Adipose tissue (tissue), 3 donors: ENCODE measurements around the gene COMMD1. TPM values are rescaled to one million over a fixed set of nuclear protein-coding genes. Genes with fewer than 3 reads are reported as not detected.
"Not testable (repeated sequence)": the region's sequence is repeated elsewhere in the genome, so short reads cannot be mapped to it uniquely, and the experiment has no call there.

ENCODE experiments used
- H3K27ac ChIP-seq: one replicate; pipeline ENCODE4 v1.5.1; 2013; ENCODE audit warnings: low read depth, low read length
- WGBS, 3 donors: extraction: QIAGEN DNeasy Blood & Tissue Kit; methylation state at CpG; one replicate each; pipeline ENCODE4 v1.1.7; 2013; 5-methylcytosine and 5-hydroxymethylcytosine counted together
- polyA plus RNA-seq, 3 donors: library from polyadenylated mRNA; stranded (reverse); fragments of 200-250 nt; gene quantifications; one replicate each; pipeline ENCODE4 v1.2.3, GENCODE V29; 2013
- donor health status: healthy with polysubstance abuse.
- donor health status: Bipolar disorder and iron deficiency.
- donor health status: healthy.

Gene COMMD1
- polyA plus RNA-seq, 3 donors, result 22.2 to 59.6 (median 46.5) TPM

DNA sequence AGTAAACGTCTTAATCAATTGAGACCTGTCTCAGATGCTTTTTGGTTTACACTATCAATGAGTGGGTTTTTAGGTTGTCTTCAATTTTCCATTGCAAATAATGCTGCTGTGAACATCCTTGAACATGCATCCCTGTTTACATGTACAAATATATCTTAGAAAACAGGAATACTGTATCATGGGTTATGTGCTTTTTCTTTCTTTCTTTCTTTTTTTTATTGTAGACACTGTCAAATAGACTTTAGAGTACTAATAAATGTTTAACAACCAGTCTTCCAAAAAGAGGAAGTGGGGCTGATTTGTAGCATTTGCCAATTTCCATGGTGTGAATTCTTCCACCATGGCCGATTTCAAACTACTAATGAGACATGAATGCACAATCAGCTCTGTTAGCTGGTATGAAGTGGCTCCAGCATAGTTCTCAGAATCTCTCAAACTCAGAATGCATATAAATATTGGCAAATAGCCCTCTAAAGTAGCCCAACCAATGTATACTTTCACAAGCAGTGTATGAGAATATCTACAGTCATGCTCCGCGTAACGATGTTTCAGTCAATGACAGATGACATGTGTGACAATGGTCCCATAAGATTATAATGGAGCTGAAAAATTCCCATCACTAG, 240.1 kb downstream of the COMMD1 start:
- WGBS, 3 donors, result 83 to 89% (median 84%) methylated on average over 5 of the region's 5 CpGs
- no peak overlapping the region for H3K27ac ChIP-seq

DNA sequence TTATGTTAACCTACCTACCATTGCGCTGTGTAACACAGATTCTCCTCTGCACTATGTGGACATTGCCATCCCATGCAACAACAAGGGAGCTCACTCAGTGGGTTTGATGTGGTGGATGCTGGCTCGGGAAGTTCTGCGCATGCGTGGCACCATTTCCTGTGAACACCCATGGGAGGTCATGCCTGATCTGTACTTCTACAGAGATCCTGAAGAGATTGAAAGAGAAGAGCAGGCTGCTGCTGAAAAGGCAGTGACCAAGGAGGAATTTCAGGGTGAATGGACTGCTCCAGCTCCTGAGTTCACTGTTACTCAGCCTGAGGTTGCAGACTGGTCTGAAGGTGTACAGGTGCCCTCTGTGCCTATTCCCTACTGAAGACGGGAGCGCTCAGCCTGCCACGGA, 241.3 kb downstream of the COMMD1 start:
- WGBS, 3 donors, result 86 to 96% (median 92%) methylated on average over 7 of the region's 7 CpGs
- H3K27ac ChIP-seq, result not testable (repeated sequence)

DNA sequence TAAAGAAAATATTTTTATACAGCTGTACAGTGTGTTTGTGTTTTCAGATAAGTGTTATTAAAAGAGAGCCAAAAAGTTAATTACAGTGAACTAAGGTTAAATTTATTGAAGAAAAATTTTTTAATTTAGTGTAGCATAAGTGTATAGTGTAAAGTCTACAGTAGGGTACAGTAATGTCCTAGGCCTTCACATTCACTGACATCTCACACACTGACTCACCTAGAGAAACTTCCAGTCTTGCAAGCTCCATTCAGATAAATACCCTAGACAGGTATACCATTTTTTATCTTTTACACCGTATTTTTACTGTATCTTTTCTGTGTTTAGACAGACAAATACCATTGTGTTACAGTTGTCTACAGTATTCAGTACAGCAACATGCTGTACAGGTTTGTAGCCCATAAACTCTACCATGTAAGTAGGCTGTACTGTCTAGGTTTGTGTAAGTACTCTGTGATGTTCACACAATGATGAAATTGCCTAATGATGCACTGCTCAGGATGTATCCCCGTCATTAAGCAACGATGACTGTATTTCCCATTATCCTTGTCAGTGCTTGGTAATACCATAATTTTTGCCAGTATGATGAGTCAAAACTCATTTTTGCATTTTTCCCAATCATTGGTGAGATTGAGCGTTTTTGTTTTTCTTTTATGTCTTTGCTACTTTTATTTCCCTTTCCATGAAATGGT, 242.3 kb downstream of the COMMD1 start:
- 71 to 92% (median 73%) methylated on average over 4 of the region's 4 CpGs for WGBS, 3 donors

DNA sequence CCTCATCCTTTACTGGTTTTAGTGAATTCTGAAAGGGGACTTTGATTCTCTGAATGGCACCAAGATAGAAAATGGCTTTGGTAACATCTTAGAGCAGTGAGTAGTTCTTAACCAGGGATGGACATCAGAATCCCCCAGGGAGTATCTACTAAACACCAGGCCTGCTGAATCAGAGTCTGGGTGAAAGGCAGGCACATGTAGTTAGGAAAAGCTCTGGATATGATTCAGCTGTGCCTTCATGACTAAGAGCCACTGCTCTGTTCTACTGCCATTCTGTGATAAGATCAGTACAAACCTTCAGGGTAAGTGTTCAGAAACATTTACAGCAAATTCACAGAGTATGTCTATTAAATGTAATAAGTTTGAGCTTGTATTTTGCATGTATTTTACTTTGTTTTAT, 244.2 kb downstream of the COMMD1 start:
- no peak overlapping the region for H3K27ac ChIP-seq

More for the DNA sequence above, 242.3 kb downstream of the COMMD1 start:
- H3K27ac ChIP-seq, result no peak overlapping the region

DNA sequence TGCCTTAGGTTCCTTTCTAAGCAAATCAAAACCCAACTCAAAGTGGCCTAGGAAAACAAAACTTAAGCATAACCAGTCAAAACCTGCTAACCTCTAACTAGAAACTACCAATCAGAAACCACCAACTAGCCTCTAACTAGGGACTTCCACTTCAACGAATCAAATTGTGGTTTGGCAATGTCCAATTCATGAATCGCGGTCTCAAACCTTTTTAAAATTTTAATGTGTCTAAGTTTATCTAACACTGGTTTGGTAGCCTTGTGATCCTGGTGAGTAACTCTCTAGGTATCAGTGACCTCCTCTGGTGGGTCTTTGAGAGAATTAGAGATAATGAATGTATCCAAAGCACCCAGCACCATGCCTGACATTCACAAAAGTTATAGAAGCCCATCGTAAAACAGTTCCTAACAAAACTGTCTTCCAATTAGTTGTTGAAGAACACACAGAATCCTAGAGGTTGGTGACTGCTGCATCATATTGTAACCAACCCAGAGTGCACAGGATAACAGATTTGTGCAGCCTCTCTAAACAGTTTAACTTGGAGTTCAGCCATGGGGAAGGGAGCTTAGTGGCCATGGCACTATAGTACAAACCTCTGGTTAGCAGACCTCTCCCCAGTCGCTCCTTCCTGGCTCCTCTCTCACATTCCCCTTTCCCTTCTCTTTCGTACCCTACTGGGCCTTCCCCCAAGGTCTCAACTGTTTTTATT, 245.3 kb downstream of the COMMD1 start:
- no peak overlapping the region for H3K27ac ChIP-seq
- 87 to 92% (median 87%) methylated on average over 6 of the region's 6 CpGs for WGBS, 3 donors

DNA sequence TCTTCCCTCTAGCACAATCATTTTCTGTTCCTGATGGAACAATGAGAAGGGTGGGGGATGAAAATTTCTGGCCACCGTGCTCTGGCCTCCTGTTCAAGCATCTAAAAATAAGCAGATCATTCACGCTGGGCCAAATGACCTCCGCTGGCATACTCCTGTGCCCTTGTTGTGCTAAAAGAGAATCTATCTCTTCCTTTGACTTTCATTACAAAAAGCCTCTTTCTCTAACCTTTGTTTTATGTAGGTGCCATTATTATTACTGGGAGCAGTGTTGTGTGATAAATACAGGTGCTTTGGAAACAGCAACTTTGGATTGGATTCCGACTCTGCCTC, 245.8 kb downstream of the COMMD1 start:
- no peak overlapping the region for H3K27ac ChIP-seq
- 83 to 94% (median 89%) methylated on average over 4 of the region's 4 CpGs for WGBS, 3 donors

DNA sequence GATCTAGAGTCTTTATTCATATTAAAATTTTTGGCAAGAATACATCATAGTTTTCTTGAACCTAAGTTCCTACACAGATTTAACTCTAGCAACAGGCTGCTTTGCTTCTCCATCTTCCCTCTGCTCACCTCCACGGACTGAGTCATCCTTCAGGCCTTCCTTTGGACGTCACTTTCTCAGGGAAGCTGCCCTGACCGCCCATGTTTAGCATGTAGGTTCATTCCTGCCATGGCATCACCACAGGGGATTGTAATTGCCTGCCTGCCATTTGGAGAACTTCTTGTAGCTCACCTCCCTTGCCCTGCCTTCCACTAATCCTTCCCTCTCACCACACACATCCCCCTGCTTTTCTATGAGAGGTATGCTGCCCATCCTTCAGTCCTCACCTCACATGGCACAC, 246.5 kb downstream of the COMMD1 start:
- 83 to 88% (median 87%) methylated on average over 3 of the region's 3 CpGs for WGBS, 3 donors

DNA sequence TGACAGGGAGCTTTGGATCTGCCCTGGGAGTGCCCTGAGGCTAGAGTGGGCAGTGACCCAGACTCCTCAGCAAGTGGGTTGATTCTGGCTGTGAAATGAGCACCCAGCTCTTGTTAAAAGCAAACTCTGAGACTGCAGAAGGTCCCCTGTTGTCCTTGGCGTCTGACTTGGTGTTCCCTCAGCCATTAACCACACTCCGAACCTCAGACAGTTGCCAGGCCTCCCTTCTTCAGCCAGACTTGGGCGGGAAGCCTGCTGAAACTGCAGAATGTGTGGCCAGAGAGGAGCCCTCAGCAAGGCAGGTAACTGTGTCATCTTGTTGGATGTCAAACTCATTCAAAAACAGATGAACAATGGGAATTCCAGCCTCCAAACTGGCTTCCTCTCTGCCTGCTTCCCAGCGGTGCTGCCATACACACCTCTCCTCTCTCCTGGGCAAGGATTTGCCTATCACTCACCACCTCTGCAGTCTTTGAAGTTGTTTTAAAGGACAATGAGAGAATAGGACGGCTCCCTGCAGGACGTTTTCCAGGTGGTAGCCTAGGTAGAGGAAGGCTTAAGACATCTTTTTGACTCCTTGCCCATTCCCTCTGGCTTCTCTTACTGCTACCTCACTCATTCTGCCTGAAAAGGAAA, 251.5 kb downstream of the COMMD1 start:
- H3K27ac ChIP-seq, result no peak overlapping the region
- 75 to 84% (median 75%) methylated on average over 6 of the region's 6 CpGs for WGBS, 3 donors

More for the DNA sequence above, 246.5 kb downstream of the COMMD1 start:
- H3K27ac ChIP-seq, result no peak overlapping the region

DNA sequence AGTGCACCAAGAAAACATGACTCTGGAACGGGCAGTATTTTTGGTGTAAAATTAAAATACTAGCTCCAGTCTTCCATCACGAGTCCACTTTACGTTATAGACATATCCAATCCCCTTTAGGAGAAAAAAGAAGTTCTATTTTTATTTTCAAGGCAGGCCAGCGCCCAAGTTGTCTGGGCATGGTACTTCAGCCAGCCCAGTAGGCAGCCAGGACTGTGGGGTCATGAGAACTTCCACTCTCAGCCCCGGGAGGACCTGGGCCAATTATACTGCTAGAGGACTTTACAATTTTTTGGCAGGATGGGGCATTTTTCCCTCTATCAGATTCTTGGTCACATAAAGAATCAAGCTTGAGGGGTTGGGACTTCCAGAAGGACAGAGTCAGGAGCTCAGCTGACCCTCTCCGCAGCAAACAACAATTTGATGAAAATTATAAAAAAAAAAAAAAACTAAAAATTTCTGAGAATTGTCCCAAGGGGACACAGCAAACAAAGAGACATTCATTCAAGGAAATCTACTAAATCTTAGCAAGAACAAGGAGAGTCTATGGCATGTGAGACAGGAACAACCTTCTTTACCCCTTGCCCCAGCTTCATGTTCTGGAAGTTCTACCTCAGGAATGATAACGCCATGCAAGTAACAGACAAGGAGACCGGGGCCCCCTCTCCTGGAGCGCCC, 253.1 kb downstream of the COMMD1 start:
- WGBS, 3 donors, result 85 to 92% (median 86%) methylated on average over 9 of the region's 9 CpGs
- H3K27ac ChIP-seq, result no peak overlapping the region

DNA sequence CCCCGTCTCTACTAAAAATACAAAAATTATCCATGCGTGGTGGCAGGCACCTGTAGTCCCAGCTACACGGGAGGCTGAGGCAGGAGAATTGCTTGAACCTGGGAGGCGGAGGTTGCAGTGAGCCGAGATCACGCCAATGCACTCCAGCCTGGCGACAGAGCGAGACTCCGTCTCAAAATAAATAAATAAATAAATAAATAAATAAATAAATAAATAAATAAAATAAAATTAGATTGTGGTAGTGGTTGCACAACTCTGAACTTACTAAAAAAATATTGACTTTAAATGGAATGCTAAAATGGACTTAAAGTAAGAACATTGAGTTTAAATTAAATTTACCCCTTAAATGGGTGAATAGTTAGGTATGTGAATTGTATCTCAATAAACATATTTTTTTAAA, 255.2 kb downstream of the COMMD1 start:
- H3K27ac ChIP-seq, result not testable (repeated sequence)
- 95 to 98% (median 97%) methylated on average over 9 of the region's 9 CpGs for WGBS, 3 donors

DNA sequence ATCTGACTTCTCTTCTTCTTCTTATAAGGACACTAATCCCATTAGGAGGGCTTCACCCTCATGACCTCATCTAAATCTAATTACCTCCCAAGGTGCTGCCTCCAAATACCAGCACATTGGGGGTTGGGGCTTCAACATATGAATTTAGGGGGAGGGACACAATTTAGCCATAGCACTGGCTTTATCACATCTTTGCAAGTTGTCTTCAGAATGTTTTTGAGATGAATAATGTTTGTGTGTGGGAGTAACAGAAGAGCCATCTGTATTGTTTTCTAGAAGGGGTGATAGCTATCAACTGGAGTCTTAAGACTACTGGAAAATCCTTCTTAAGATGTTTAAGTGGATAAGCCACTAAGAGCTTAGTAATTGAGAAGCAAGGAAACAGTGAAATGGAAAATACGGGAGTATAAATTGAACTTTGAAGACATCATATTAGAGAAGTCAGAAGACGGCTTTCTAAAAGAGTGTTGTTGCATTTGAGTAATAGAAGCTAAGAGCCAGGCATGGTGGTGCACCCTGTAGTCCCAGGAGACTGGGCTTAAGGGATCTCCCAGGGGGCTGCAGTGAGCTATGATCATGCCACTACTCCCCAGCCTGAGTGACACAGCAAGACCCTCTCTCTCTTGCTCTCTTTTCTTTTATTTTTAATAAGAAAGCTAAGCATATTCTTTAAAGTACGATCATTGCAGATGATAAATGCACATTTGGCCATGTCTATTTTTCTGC, 257.8 kb downstream of the COMMD1 start:
- H3K27ac ChIP-seq, result no peak overlapping the region
- 89 to 93% (median 90%) methylated on average over 3 of the region's 3 CpGs for WGBS, 3 donors

DNA sequence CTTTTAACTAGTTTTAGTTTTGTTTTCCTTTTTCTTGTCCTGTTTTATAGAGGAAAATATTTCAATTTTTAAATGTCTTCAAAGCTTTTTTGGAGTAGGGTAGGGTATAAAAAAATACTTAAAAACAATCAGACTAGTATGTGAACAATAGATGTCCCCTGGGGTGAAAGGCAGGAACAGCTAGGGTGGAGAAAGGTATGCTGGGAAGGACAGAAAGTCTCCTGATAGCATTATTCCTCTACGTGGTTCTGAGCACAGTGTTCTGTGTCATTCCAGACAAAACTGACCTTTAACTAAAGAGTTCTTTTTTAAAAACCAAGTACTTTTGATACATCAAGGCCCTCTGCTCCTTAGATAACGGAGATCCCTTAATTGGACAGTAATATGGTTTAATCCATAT, 258.4 kb downstream of the COMMD1 start:
- WGBS, 3 donors, result 63 to 74% (median 70%) methylated on average over 2 of the region's 2 CpGs
- H3K27ac ChIP-seq, result no peak overlapping the region

DNA sequence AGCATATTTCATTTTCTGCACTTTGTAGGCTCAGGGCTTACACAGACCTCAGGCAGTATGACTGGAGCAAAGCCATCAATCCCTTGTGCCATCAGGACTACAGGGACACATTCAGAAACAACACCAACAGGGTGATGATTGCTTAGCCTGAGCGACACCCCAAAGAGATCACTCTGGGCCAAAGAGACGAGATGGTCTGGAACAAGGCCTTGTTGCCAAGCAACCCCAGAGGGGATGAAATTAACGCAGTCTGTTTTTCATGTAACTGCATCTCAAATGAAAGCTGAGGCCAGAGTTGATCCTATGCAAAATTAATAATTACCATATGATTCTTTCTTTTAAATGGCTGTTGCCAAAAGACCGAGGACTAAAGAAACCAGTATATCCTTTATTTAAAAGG, 270.3 kb downstream of the COMMD1 start:
- WGBS, 3 donors, result 77 to 89% (median 85%) methylated on average over 4 of the region's 4 CpGs
- no peak overlapping the region for H3K27ac ChIP-seq

DNA sequence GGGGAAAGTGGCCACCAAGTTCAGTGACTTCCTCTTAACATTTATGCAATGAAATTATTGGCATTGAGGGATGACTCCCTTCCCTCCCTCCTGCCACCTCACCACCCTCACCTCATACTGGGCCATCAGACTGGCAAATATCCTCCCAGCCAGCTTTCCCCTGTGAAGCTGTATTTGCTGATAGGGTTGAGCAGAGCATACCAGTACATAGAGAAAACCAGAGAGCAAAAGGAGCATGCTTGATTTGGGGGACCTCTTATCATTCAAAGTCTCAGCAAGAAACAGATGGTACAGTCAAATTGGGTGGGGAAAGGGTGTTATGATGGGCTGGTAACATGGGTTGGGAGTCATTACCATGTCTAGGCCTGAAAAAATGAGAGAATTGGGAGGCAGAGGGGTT, 271.3 kb downstream of the COMMD1 start:
- H3K27ac ChIP-seq, result no peak overlapping the region

DNA sequence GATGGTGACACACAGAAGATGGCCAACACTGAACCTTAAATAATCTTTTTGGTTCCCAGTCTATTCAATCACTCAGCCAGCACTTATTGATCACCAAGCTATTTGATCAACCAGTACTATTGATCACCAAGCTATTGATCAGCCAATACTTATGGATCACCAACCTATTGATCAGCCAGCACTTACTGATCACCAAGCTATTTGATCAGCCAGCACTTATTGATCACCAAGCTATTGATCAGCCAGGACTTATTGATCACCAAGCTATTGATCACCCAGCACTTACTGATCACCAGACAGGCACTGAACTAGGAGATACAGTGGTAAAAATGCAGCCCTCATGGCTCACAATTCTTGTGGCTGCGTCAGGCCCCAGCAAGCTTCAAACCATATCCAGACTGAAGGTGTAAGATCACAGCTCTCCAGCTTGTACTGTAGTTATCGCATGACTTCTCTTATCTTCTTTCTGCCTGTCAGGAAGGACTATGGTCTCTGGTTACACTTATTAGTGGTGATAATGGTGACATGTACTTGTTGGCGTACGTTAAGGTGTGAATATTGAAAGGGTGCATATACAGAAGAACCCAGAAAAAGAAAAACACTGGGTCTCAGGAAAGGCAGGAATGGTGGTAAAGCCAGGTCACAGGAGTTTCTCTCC, 272.0 kb downstream of the COMMD1 start:
- WGBS, 3 donors, result 65 to 96% (median 95%) methylated on average over 4 of the region's 4 CpGs
- H3K27ac ChIP-seq, result no peak overlapping the region

DNA sequence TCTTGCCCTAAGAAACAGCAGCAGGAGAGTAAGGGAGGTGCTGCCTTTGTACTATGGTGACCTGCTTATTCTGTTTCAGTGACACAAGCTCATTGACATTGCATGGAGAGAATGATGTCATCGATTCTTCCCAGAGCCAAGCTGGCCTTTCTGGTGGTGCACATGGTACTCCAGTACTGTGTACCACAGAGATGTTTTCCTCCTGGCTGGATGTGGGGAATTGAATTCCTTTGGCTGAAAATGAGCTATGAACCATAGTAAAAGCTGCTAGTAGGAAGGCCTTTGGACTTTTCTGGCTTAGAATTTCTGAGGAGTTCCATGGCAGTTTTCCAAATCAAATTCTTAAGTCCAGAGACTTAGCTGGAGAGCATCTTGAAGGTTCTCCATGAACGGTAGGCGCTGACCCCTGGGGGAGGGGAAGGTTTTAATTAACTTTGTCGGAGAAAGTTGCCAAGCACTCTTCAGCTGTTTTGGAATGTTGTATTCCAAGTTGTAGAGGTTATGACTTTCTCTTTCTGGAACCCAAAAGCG, 273.3 kb downstream of the COMMD1 start:
- 64 to 77% (median 69%) methylated on average over 5 of the region's 5 CpGs for WGBS, 3 donors
- H3K27ac ChIP-seq, result no peak overlapping the region

DNA sequence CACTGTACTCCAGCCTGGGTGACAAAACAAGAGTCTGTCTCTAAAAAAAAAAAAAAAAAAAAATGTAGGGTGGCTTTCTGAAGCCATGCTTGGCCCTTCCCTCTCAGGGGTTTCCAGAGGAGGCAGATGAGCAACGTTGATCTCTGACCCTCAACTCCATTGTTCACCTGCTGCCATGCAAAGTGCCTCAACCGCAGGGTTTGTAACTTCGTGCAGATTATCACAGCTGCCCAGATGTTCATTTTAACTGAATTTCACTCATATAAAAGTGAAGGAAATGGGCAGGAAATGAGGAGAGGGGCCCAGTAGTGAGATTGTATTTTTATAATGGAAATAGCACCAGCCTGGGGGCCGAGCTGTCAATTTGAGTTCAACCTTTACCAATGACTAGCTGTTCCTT, 275.5 kb downstream of the COMMD1 start:
- 53 to 79% (median 60%) methylated on average over 4 of the region's 4 CpGs for WGBS, 3 donors
- no peak overlapping the region for H3K27ac ChIP-seq

DNA sequence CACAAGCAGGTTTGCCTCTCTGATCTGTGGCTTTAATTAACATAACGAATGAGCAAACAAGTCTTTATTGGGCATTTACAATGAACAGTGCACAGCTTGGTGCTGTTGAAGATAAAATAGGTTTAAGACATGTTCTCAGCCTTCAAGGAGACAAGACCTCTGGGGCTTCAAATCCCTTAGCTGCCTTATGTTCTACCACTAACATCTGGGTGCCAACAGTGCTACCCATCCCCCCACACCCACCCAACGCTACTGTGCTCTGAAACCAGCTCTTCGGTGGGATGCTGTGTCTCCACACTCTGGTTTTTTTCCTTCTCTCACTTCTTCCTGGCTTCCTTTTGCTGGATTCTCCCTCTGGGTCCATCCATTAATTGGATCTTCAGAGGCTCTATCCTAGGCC, 276.4 kb downstream of the COMMD1 start:
- 76 to 89% (median 85%) methylated on average over 3 of the region's 3 CpGs for WGBS, 3 donors
- H3K27ac ChIP-seq, result no peak overlapping the region
